ENCODE data around the gene GRM3.

DNA sequence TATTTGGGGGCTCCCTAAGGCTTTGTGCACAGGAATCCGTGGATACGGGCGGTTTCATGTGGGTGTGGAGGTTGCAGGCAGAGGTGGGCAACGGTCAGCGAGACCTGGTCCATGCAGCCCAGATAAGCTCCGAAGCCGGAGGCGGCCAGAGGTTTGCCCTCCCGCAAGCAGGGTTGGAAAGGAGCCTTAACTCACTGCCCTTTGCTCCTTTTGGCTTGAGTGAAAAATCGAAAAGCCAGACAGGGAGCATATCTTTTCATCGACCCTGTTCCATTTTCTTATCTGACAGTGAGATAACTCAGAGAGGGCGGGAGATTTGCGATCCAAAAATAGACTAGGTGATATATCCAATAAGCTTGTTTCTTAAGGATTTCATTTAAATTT is 1.5 kb downstream of the GRM3 start:
- TF ChIP-seq CHD2 (IDR thresholded peaks at IDR 0.05; ENCODE audit: low read depth, low read length), result no peak
- TF ChIP-seq POLR2A (IDR thresholded peaks at IDR 0.05; ENCODE audit: insufficient read depth in 1 of 2, low read depth in 2 of 2, low read length in 2 of 2), result no peak
- TF ChIP-seq, protein P1, sequence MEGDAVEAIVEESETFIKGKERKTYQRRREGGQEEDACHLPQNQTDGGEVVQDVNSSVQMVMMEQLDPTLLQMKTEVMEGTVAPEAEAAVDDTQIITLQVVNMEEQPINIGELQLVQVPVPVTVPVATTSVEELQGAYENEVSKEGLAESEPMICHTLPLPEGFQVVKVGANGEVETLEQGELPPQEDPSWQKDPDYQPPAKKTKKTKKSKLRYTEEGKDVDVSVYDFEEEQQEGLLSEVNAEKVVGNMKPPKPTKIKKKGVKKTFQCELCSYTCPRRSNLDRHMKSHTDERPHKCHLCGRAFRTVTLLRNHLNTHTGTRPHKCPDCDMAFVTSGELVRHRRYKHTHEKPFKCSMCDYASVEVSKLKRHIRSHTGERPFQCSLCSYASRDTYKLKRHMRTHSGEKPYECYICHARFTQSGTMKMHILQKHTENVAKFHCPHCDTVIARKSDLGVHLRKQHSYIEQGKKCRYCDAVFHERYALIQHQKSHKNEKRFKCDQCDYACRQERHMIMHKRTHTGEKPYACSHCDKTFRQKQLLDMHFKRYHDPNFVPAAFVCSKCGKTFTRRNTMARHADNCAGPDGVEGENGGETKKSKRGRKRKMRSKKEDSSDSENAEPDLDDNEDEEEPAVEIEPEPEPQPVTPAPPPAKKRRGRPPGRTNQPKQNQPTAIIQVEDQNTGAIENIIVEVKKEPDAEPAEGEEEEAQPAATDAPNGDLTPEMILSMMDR (CRISPR knock-in tag; IDR thresholded peaks at IDR 0.05), result no peak
- TF ChIP-seq KLF11 (CRISPR knock-in tag; IDR thresholded peaks at IDR 0.05), result no peak
- TF ChIP-seq ZNF644 (CRISPR knock-in tag; IDR thresholded peaks at IDR 0.05; ENCODE audit: low read depth), result no peak
- TF ChIP-seq ZBTB42 (CRISPR knock-in tag; IDR thresholded peaks at IDR 0.05), result no peak
- no peak for TF ChIP-seq SIN3A (IDR thresholded peaks at IDR 0.05; ENCODE audit: borderline replicate concordance, low read depth, low read length)
- no peak for TF ChIP-seq ZNF777 (CRISPR knock-in tag; IDR thresholded peaks at IDR 0.05)
- no peak for TF ChIP-seq NR2C2 (CRISPR knock-in tag; IDR thresholded peaks at IDR 0.05; ENCODE audit: borderline replicate concordance)
- TF ChIP-seq ZNF451 (CRISPR knock-in tag; IDR thresholded peaks at IDR 0.05), result no peak
- TF ChIP-seq, protein P2, sequence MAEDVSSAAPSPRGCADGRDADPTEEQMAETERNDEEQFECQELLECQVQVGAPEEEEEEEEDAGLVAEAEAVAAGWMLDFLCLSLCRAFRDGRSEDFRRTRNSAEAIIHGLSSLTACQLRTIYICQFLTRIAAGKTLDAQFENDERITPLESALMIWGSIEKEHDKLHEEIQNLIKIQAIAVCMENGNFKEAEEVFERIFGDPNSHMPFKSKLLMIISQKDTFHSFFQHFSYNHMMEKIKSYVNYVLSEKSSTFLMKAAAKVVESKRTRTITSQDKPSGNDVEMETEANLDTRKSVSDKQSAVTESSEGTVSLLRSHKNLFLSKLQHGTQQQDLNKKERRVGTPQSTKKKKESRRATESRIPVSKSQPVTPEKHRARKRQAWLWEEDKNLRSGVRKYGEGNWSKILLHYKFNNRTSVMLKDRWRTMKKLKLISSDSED (CRISPR knock-in tag; IDR thresholded peaks at IDR 0.05), result no peak
- TF ChIP-seq, protein P3, sequence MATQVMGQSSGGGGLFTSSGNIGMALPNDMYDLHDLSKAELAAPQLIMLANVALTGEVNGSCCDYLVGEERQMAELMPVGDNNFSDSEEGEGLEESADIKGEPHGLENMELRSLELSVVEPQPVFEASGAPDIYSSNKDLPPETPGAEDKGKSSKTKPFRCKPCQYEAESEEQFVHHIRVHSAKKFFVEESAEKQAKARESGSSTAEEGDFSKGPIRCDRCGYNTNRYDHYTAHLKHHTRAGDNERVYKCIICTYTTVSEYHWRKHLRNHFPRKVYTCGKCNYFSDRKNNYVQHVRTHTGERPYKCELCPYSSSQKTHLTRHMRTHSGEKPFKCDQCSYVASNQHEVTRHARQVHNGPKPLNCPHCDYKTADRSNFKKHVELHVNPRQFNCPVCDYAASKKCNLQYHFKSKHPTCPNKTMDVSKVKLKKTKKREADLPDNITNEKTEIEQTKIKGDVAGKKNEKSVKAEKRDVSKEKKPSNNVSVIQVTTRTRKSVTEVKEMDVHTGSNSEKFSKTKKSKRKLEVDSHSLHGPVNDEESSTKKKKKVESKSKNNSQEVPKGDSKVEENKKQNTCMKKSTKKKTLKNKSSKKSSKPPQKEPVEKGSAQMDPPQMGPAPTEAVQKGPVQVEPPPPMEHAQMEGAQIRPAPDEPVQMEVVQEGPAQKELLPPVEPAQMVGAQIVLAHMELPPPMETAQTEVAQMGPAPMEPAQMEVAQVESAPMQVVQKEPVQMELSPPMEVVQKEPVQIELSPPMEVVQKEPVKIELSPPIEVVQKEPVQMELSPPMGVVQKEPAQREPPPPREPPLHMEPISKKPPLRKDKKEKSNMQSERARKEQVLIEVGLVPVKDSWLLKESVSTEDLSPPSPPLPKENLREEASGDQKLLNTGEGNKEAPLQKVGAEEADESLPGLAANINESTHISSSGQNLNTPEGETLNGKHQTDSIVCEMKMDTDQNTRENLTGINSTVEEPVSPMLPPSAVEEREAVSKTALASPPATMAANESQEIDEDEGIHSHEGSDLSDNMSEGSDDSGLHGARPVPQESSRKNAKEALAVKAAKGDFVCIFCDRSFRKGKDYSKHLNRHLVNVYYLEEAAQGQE (IDR thresholded peaks at IDR 0.05; ENCODE audit: borderline replicate concordance in 1 of 2, low read depth in 1 of 2, low read length in 2 of 2), result no peak

All from HepG2 (cell line).